HG02973 (cell line): ENCODE data around the gene SFI1.
"Not testable (repeated sequence)": the region's sequence is repeated elsewhere in the genome, so short reads cannot be mapped to it uniquely, and the experiment has no call there.

Experiments used
- ATAC-seq: cut with Tn5 transposase; IDR thresholded peaks from one replicate; pipeline ENCODE4 v1.9.1; 2021; ENCODE audit warnings: moderate library complexity; ENCODE audit not compliant: unreplicated experiment

Gene SFI1

GRCh38 chr22:31540166-31540565 lies 43.8 kb downstream of the SFI1 start:
- ATAC-seq = not testable (repeated sequence)

DNA sequence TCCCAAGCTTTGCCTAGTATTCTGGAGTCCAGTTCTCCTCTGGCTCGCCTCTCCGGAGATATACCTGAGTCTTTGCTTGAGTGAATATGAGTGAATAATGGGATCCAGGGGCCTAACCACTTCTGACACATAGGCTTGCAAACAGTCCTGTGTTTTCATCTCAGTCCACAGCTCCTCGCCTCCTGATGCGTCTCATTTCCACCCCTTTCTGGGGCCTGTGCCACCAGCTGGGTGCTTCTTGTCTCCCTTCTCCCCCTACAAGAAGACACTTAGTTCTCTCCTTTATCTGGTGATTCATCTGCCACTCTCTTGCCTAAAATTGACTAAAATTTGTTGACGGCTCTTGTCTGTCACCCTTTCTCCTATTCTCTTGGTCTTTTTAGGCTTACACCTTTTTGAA lies 44.6 kb downstream of the SFI1 start:
- ATAC-seq = no peak

- no peak for ATAC-seq
Measured at GRCh38 chr22:31544481-31545480, 48.4 kb downstream of the SFI1 start.

DNA sequence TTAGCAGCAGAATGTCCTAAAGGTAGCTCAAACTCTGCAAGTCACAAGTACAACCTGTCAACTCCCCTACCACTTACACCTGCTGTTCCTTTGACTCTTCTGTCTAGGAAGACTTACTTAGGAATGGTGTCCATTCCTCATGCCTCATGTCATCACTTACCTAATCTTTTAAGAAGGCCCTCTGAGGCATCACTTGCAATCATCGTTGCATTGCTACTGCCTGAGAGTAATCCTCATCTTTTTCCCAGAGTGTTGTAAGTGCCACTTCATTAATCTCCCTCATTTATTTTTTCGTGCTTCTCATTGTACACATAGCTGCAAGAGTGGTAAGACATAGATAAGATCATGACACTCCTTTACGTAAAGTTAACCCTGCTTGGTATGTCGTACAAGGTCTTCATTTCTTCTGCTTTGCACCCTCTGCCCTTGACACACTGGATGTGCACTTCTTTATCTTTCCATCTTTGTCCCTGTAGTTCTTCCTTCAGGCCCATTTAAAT lies 54.6 kb downstream of the SFI1 start:
- no peak for ATAC-seq

DNA sequence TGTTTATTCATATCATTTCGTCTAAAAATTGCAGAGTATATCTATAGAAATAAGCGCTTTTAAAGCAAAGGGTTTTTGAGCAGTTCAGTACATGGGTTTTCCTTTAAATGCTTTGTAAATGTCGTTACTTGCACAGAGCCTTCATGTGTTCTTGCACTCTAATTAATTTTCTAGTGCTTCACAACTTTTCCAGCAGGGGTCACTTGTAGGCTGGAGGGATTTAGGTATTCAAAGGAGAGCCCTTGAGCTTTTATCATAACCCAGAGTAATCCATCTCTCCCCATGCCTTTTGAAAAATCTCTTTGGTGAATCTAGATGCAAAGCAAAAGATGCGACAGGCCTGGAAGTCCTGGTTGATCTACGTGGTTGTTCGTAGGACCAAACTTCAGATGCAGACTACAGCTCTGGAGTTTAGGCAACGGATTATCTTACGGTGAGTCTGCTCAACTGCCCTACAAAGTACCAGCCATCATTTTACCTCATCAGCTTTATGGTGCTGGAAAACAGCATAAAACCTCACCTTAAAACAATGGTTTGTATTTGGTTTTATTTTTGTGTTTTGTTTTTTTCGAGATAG lies 60.4 kb downstream of the SFI1 start:
- ATAC-seq = no peak

DNA sequence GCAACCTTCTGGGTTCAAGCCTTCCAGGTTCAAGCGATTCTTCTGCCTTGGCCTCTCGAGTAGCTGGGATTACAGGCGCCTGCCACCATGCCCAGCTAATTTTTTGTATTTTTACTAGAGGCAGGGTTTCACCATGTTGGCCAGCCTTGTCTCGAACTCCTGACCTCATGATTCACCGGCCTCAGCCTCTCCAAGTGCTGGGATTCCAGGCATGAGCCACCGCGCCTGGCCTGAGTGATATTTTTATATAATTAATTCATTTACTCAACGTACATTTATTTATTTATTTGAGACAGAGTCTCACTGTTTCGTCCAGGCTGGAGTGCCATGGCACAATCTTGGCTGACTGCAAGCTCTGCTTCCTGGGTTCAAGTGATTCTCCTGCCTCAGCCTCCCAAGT lies 62.2 kb downstream of the SFI1 start:
- not testable (repeated sequence) for ATAC-seq

DNA sequence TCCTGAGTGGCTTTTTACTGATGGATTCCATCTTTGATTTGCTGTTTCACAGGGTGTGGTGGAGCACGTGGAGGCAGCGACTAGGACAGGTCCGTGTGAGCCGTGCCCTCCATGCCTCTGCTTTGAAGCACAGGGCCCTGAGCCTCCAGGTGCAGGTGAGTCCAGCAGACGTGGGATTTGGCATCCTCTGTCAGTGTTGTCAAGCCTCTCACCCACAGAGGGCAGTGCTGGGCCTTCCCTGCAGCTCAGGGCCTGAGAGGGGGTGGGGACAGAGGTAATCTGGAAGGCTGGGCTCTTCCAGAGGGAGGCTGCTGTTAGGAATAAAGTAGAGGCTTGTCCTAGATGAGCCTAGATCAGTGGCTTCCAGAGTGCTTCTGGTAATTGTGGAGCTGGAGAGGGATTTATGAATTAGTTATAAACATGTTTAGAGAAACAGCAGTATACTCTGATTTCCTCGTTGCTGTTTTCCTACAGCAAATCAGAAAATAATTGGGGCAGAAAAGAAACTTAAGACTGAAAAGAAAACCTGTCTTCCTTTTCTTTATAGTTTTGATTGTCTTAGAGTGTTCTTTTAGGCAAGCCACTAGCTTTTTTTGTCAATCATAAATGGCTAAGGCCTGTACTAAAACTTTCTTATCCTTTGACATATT lies 65.0 kb downstream of the SFI1 start:
- no peak for ATAC-seq

GRCh38 chr22:31561970-31562369 lies 65.6 kb downstream of the SFI1 start:
- no peak for ATAC-seq

DNA sequence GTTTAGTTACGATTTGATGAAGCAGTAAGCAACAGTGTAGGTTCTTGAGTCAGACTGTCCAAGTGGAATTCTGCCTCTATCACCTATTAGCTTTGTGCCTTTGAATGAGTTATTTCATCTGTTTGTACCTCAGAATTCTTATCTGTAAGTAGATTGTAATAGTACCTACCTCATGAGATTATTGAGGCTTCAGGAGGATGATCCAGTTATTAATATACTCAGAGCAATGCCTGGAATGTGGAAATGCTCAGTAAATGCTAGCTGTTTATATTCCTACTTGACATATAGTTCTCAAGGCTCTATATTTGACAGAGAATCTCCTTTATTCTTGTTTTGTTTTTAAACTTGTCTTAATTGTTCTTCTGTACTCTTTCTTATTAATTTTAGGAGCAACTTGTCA lies 70.1 kb downstream of the SFI1 start:
- no peak for ATAC-seq

GRCh38 chr22:31567196-31567595 lies 70.9 kb downstream of the SFI1 start:
- ATAC-seq = no peak

DNA sequence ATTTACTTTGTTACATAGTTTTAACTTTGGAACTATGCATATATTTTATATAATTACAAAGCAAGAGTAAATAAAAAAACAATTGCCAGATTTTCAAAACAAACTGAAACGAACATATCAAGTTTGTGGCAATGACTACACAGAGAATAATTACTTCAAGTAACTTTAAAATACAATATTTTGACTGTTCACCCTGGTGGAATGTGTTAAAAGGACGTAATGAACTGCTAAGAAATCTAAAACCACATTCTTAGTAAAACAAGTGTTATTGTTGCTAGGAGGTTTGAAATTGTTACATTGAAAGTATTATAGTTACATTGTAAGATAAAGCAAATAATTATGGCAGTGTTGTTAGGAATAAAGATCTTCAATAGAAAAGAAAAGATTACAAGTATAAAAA lies 71.4 kb downstream of the SFI1 start:
- ATAC-seq = no peak

- no peak for ATAC-seq
Measured at GRCh38 chr22:31569126-31569525, 72.8 kb downstream of the SFI1 start.

GRCh38 chr22:31572939-31573338 lies 76.6 kb downstream of the SFI1 start:
- no peak for ATAC-seq

- no peak for ATAC-seq
Measured at GRCh38 chr22:31574055-31574670, 77.8 kb downstream of the SFI1 start.

DNA sequence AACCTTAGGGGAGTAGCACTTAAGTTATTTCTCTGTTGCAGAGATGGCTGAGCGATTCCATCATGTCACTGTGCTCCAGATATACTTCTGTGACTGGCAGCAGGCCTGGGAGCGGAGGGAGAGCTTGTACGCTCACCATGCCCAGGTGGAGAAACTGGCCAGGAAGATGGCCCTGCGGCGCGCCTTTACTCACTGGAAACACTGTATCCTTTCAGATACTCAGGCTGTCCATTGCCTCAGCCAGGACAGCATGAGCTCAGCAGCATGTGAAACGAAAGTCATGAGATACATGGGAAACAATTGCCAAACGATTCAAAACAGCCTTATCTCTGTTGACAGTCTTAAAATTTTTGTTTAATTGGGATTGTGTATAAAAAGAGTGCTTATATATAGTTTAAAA lies 78.9 kb downstream of the SFI1 start:
- no peak for ATAC-seq

DNA sequence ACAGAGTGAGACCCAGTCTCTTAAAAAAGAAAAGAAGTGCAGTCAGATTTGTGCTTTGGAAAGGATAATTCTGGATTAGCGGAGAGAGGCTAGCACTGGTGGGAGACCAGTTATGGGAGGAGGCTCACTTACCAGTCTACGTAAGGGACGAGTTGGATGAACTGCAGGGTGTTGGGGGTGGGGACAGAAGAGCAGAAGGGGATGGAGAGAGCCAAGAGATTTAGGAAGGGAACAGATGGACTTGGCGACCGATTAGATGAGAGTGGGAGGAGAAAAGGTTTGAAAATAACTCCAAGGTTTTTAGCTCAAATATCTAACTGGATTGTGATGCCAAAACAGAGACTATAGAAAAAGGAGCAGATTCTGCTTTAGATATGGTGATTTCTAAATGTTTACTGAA lies 81.4 kb downstream of the SFI1 start:
- ATAC-seq = no peak

DNA sequence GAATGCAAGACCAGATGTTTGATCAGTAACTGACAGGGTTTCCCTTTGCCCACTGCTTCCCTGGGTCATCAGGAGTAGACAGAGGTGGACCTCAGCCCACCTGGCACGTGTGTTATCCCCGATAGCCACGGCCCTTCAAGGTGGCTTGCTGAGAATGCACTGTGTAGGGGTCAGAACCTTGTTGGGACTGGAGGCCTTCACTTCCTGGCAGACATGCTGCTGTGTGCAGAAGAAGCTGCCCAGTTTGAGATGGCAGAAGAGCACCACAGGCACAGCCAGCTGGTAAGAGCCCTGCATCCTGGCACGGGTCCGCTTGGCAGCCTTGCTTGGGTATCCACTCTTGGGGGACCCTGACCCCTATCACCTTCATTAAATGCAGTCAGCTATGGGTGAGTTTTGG lies 81.8 kb downstream of the SFI1 start:
- ATAC-seq = no peak

DNA sequence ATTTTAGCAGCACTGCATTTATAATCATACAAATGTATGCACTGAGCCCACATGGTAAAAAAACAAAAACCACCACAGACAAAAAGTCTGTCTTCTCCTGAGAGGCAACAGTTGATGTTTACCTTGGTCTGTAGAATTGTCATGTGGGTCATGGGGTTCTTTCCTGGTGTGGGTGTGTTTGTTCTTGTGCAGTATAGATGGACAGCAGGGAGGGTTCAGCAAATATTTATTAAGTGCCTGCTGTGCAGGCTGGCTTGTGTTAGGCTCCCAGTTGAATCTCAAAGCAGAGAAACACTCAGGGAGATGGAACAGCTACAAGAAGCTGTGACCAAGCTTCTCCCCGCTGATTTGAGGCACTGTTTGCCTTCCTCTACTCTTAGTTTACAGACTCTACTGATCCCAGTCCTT lies 83.5 kb downstream of the SFI1 start:
- no peak for ATAC-seq

DNA sequence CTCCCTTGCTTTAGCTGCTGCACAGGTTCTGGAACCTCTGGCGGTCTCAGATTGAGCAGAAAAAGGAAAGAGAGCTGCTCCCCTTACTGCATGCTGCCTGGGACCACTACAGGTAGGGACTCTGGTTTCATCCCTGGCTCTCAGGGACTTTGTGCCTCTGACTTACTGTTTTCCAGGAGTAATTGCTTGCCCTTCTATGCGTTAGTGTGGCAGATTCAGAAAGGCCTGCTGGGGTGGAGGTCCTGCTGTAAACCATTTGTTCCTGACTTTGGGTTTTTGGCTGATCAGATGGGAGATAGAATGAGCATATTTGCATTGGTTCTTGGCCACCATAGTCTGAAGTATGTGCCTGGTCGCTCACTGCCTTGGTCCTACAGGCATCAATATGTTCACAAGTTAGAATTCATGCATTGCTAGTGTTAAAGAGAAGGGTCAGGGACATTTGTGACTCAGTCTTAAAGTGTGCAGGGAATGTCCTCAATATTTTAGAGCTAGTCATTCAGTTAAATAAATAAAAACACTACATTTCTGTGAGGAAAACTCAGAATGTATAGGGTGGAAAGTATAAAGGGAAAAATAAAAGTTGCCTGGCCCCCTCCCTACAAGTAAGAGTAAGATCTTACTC lies 87.6 kb downstream of the SFI1 start:
- ATAC-seq = no peak

DNA sequence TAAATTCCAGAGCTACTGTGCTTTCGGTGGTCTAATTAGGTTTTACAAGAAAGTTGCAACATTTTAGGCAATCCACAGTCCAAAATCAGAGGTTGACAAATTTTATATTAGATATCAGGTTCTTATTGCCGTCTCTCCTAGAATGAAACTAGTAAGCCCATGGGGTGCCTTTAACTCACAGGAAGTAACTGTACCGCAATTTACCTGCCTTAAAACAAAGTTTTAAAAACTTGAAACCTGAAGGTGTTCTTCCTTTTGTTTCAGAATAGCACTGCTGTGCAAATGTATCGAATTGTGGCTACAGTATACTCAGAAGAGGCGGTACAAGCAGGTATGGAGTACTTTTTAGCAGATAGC lies 88.4 kb downstream of the SFI1 start:
- no peak for ATAC-seq
